H1 (cell line): ENCODE data around the gene DDX42. TPM values are rescaled to one million over a fixed set of nuclear protein-coding genes. Genes with fewer than 3 reads are reported as not detected.
A peak's percentile ranks its signal among the peaks of the same experiment; 100 is the strongest.

Experiments
- CTCF ChIA-PET: fragments of 300-600 bp; sonication (Branson Sonifier 250); formaldehyde crosslinking; loops from one replicate; lab custom pipeline; 2021; ENCODE audit not compliant: partially characterized antibody; lab: Charles Lee
- POLR2A ChIA-PET: fragments of 300-600 bp; sonication (Branson Sonifier 250); formaldehyde crosslinking; loops from one replicate; lab custom pipeline; 2021; ENCODE audit warnings: inconsistent platforms; ENCODE audit not compliant: partially characterized antibody; lab: Charles Lee
- DNase-seq, 2 experiments: peaks; one replicate each; pipeline versions ENCODE4 v3.0.0 to v3.0.0-alpha.2; 2010 to 2022; ENCODE audit warnings: low spot score in 2 of 2, low read depth in 1 of 2, mixed read lengths in 1 of 2
- FAIRE-seq: peaks from 2 replicates; lab custom pipeline; 2011; peaks lifted over from hg19 to GRCh38; lab: Jason Lieb, UNC
- H2AFZ ChIP-seq: 2 replicates; pipeline ENCODE4 v1.8.1; 2012; ENCODE audit warnings: low read length, inconsistent platforms
- H2AK5ac ChIP-seq: 2 replicates; pipeline ENCODE4 v1.6.1; 2013; ENCODE audit warnings: low read depth, low read length
- H2BK120ac ChIP-seq: replicated peaks from 2 replicates; pipeline ENCODE3; 2013; ENCODE audit warnings: low read depth, low read length, inconsistent platforms
- H2BK12ac ChIP-seq: 2 replicates; pipeline ENCODE4 v1.6.1; 2013; ENCODE audit warnings: low read depth, low read length
- H2BK15ac ChIP-seq: 2 replicates; pipeline ENCODE4 v1.6.1; 2013; ENCODE audit warnings: low read length
- H2BK20ac ChIP-seq: 2 replicates; pipeline ENCODE4 v1.6.1; 2013; ENCODE audit warnings: low read length
- H2BK5ac ChIP-seq: 2 replicates; pipeline ENCODE4 v1.6.1; 2013; ENCODE audit warnings: low read depth, low read length
- H3K14ac ChIP-seq: 2 replicates; pipeline ENCODE4 v1.6.1; 2013; ENCODE audit warnings: inconsistent platforms; ENCODE audit not compliant: insufficient read length
- H3K18ac ChIP-seq: 2 replicates; pipeline ENCODE4 v1.6.1; 2013; ENCODE audit warnings: low read length; ENCODE audit errors: extremely low read depth
- H3K23ac ChIP-seq: 2 replicates; pipeline ENCODE4 v1.6.1; 2013; ENCODE audit warnings: inconsistent platforms; ENCODE audit not compliant: insufficient read length
- H3K23me2 ChIP-seq: 2 replicates; pipeline ENCODE4 v1.6.1; 2013; ENCODE audit warnings: low read depth, low read length
- H3K27ac ChIP-seq: 2 replicates; pipeline ENCODE4 v1.6.1; 2011; ENCODE audit warnings: low read depth, low read length, inconsistent platforms
- H3K27me3 ChIP-seq, 4 experiments: replicated peaks in 1 of 4; 1 replicate in 1 of 4; 2 replicates in 3 of 4; pipeline versions ENCODE4 v1.6.1 to v1.8.1; 2011 to 2013; ENCODE audit warnings: low read length in 3 of 4, mild to moderate bottlenecking in 3 of 4, inconsistent platforms in 2 of 4, mixed read lengths in 2 of 4, moderate library complexity in 1 of 4; ENCODE audit not compliant: control insufficient read depth in 3 of 4, insufficient read depth in 3 of 4; ENCODE audit errors: extremely low read depth in 1 of 4
- H3K36me3 ChIP-seq, 4 experiments: 2 replicates each; pipeline versions ENCODE4 v1.6.1 to v1.8.1; 2011 to 2013; ENCODE audit warnings: mild to moderate bottlenecking in 4 of 4, low read length in 3 of 4, moderate library complexity in 2 of 4, control low read depth in 1 of 4, inconsistent platforms in 1 of 4; ENCODE audit not compliant: insufficient read depth in 4 of 4, control insufficient read depth in 2 of 4
- H3K4ac ChIP-seq: replicated peaks from 2 replicates; pipeline ENCODE3; 2013; ENCODE audit warnings: low read length, low read depth, mixed read lengths, inconsistent platforms; ENCODE audit not compliant: insufficient read length
- H3K4me1 ChIP-seq, 4 experiments: replicated peaks in 1 of 4; 1 replicate in 1 of 4; 2 replicates in 3 of 4; pipeline versions ENCODE4 v1.6.1 to v1.8.1; 2011 to 2013; ENCODE audit warnings: low read length in 3 of 4, inconsistent platforms in 2 of 4, mixed read lengths in 1 of 4; ENCODE audit not compliant: insufficient read depth in 4 of 4, control insufficient read depth in 3 of 4
- H3K4me2 ChIP-seq, 2 experiments: 2 replicates each; pipeline versions ENCODE4 v1.6.1 to v1.8.1; 2011 to 2013; ENCODE audit warnings: low read depth in 2 of 2, low read length in 2 of 2, control low read depth in 1 of 2, inconsistent platforms in 1 of 2, mild to moderate bottlenecking in 1 of 2; ENCODE audit not compliant: insufficient read depth in 1 of 2
- H3K4me3 ChIP-seq, 4 experiments: fragments of 200-600, 300-600 bp in 1 of 4; sonication (generic), shearing (Covaris generic), sonication (Bioruptor Twin) in 1 of 4; 2 replicates each; pipeline versions ENCODE4 v1.5.1 to v1.8.1; 2011 to 2016; ENCODE audit warnings: low read length in 4 of 4, low read depth in 3 of 4, control low read depth in 2 of 4, inconsistent platforms in 2 of 4, mild to moderate bottlenecking in 2 of 4, mixed read lengths in 1 of 4, moderate library complexity in 1 of 4; ENCODE audit not compliant: insufficient read depth in 2 of 4; ENCODE audit errors: extremely low read depth in 1 of 4
- H3K56ac ChIP-seq: replicated peaks from 2 replicates; pipeline ENCODE3; 2013; ENCODE audit warnings: low read depth, mild to moderate bottlenecking, mixed read lengths, low read length, inconsistent platforms; ENCODE audit not compliant: insufficient read length
- H3K79me1 ChIP-seq: 2 replicates; pipeline ENCODE4 v1.6.1; 2013; ENCODE audit warnings: low read depth, low read length, control low read depth
- H3K79me2 ChIP-seq, 2 experiments: 2 replicates each; pipeline versions ENCODE4 v1.6.1 to v1.8.1; 2012 to 2013; ENCODE audit warnings: low read length in 2 of 2, mild to moderate bottlenecking in 2 of 2, inconsistent platforms in 1 of 2; ENCODE audit not compliant: insufficient read depth in 2 of 2, control insufficient read depth in 1 of 2
- H3K9ac ChIP-seq, 4 experiments: replicated peaks in 1 of 4; 1 replicate in 1 of 4; 2 replicates in 3 of 4; pipeline versions ENCODE4 v1.6.1 to v1.8.1; 2011 to 2013; ENCODE audit warnings: low read depth in 3 of 4, low read length in 3 of 4, control low read depth in 2 of 4, mild to moderate bottlenecking in 2 of 4, moderate library complexity in 2 of 4, inconsistent platforms in 1 of 4; ENCODE audit errors: extremely low read depth in 1 of 4
- H3K9me3 ChIP-seq, 2 experiments: 2 replicates each; pipeline versions ENCODE4 v1.6.1 to v1.8.1; 2012 to 2013; ENCODE audit warnings: mild to moderate bottlenecking in 2 of 2, moderate library complexity in 2 of 2, control low read depth in 1 of 2, inconsistent platforms in 1 of 2, low read depth in 1 of 2, low read length in 1 of 2, mixed read lengths in 1 of 2; ENCODE audit not compliant: insufficient read depth in 2 of 2
- H4K20me1 ChIP-seq, 2 experiments: replicated peaks in 1 of 2; 2 replicates each; pipeline versions ENCODE3 to v1.8.1; 2011 to 2013; ENCODE audit warnings: inconsistent platforms in 2 of 2, low read length in 2 of 2, mild to moderate bottlenecking in 1 of 2; ENCODE audit not compliant: insufficient read depth in 2 of 2, control insufficient read depth in 1 of 2
- H4K5ac ChIP-seq: 2 replicates; pipeline ENCODE4 v1.6.1; 2013; ENCODE audit warnings: low read length, low read depth, mixed read lengths, inconsistent platforms; ENCODE audit not compliant: insufficient read length
- H4K8ac ChIP-seq: 2 replicates; pipeline ENCODE4 v1.8.0; 2013; ENCODE audit warnings: mild to moderate bottlenecking, moderate library complexity, low read length, inconsistent platforms; ENCODE audit not compliant: insufficient read depth; ENCODE audit errors: extremely low read depth
- H4K91ac ChIP-seq: replicated peaks from 2 replicates; pipeline ENCODE3; 2013; ENCODE audit warnings: low read length, mixed read lengths, inconsistent platforms; ENCODE audit not compliant: insufficient read length
- SP1 ChIP-seq: IDR thresholded peaks from 2 replicates; pipeline ENCODE4 v1.6.1; 2011; ENCODE audit warnings: low read depth, low read length
- TAF7 ChIP-seq: optimal IDR thresholded peaks from 2 replicates; pipeline ENCODE3; 2011; ENCODE audit warnings: low read depth, mild to moderate bottlenecking, inconsistent platforms, low read length, moderate library complexity, borderline replicate concordance
- WGBS, 2 experiments: shearing (Covaris generic) in 1 of 2; methylation state at CpG; one replicate each; pipeline versions ENCODE4 v1.1.6 to v1.1.7; 2013 to 2015; ENCODE audit warnings: low lambda C conversion rate in 2 of 2, mixed read lengths in 2 of 2, inconsistent platforms in 1 of 2, low coverage in 1 of 2, missing lambda C conversion rate in 1 of 2; ENCODE audit not compliant: insufficient replicate concordance in 2 of 2, insufficient coverage in 1 of 2, insufficient read length in 1 of 2; ENCODE audit errors: extremely low coverage in 1 of 2, missing lambda C conversion rate in 1 of 2; 5-methylcytosine and 5-hydroxymethylcytosine counted together
- polyA plus RNA-seq, 7 experiments: library from polyadenylated mRNA; depleted of rRNA in 3 of 7; stranded (reverse) in 5 of 7; unstranded in 2 of 7; fragments of >200 nt in 5 of 7; fragments of 200-250 nt in 2 of 7; gene quantifications; 1 replicate in 5 of 7; 2 replicates in 1 of 7; 4 replicates in 1 of 7; pipeline versions ENCODE4 v1.2.1 to v1.2.3, GENCODE V29; 2011 to 2013; ENCODE audit warnings: missing spikeins in 2 of 7, mixed read lengths in 2 of 7
- total RNA-seq: library from RNA; stranded (reverse); fragmentation: NEBNext Ultra II Directional; extraction: Animal tissue kit (Norgen Biotek cat#: 25700); gene quantifications from 2 replicates; pipeline ENCODE4 v1.2.1, GENCODE V29; 2021
- TF ChIP-seq, protein P1 (sequence below): IDR thresholded peaks from 2 replicates; pipeline ENCODE4 v1.6.1; 2012; ENCODE audit warnings: inconsistent platforms

Gene DDX42
- total and polyA plus RNA-seq, 2 of the 8 experiments (the other 6 are each of a cell fraction or from before 2014, with no cell fraction given): 40.6 to 114 TPM

DNA sequence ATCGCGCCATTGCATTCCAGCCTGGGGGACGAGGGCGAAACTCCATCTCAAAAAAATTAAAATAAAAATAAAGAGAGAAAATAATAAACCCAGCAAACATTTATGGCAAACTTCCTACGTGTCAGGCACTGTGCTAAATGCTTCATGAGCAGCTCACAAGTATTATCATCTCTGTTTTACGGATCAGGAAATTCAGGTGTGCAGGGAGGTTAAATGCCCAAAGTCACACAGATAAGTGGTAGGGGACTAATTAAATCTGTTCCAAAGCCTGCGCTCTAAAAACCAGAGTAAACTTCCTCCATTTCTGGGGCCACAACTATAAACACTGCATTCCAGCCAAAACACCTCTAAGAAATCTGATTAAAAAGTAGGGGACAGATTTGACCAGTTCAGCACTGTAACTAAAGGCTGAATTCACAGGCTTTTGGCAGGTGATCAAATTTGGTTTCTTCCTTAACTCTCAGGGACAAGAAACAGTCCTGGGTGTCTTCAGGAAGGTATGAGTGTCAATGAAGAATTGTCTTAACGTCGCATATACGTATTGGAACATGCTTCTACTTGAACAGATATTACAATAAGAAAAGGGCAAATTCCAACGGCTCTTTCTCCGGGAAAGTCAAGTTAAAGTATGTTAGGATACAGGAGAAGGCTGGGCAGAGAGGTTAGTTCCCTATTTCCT lies 33.4 kb upstream of the DDX42 start:
- Histone ChIP-seq H3K4ac (no peak overlapping the region), H3K36me3 (peaks cover 0 to 2% (median under 1%) of the 10 kb centered on the region in 4 experiments; a peak in 4 of 8 replicates), H3K23ac (no peak overlapping the region), H3K56ac (no peak overlapping the region), H4K8ac (no peak overlapping the region), H3K27ac (no peak overlapping the region), H3K4me3 (peak overlapping the region; percentile 56 to 95 (median 88)), H2BK15ac (no peak overlapping the region), H2BK120ac (no peak overlapping the region), H4K91ac (no peak overlapping the region), H4K5ac (no peak overlapping the region), H3K18ac (no peak overlapping the region), H3K23me2 (peaks cover 6% of the 10 kb centered on the region), H3K4me1 (peaks cover 0 to 3% (median 0%) of the 10 kb centered on the region in 4 experiments; a peak in 2 of 7 replicates), H3K14ac (no peak overlapping the region), H3K9ac (peak overlapping the region in 3 of 4 experiments; percentile 5 to 74 (median 69); a peak in 4 of 7 replicates), H3K4me2 (peak overlapping the region; percentile 75 to 90), H3K79me1 (no peaks in the 10 kb centered on the region; the same call in 1 of the 2 replicates), H2AFZ (0 out of 2 replicates have a peak overlapping the region, but pooled peaks have one; percentile 22), H2BK12ac (no peak overlapping the region), H4K20me1 (no peaks in the 10 kb centered on the region), H3K9me3 (no peaks in the 10 kb centered on the region), H2BK5ac (no peak overlapping the region), H3K79me2 (peaks cover 0 to 10% of the 10 kb centered on the region in 2 experiments; a peak in 2 of 4 replicates), H2BK20ac (no peak overlapping the region), H2AK5ac (no peak overlapping the region), H3K27me3 (no peaks in the 10 kb centered on the region)
- no peak for FAIRE-seq
- POLR2A ChIA-PET: interaction anchor here (0.5 to 2.0 kb wide), 12 partner anchors 21 to 137 kb away, joined by 3 to 14 read pairs (median 4); partner anchors contain the start of genes CCDC47 and DDX42
- TF ChIP-seq, protein P1, sequence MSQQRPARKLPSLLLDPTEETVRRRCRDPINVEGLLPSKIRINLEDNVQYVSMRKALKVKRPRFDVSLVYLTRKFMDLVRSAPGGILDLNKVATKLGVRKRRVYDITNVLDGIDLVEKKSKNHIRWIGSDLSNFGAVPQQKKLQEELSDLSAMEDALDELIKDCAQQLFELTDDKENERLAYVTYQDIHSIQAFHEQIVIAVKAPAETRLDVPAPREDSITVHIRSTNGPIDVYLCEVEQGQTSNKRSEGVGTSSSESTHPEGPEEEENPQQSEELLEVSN: no peak
- TF ChIP-seq TAF7 (no peak), SP1 (no peak)
- DNase-seq: no peak
- CTCF ChIA-PET: interaction anchor here (1.3 kb wide), 1 partner anchor 10 kb away, joined by 5 read pairs; no protein-coding TSS in a partner anchor
- WGBS, 2 experiments: 48% methylated on average over 12 of the region's 12 CpGs; no CpG with 5 or more reads in 1 of the 2 experiments
